Loucy (cell line): ENCODE measurements around the gene ATP8A2.

Experiments
- EZH2phosphoT487 ChIP-seq: fragments of 200-600 bp; IDR thresholded peaks from 2 replicates; pipeline ENCODE4 v1.6.1; 2018; ENCODE audit warnings: antibody characterized with exemption, mild to moderate bottlenecking, moderate library complexity, borderline replicate concordance
- TF ChIP-seq, protein P1 (sequence below): fragments of 200-600 bp; sonication (generic); conservative IDR thresholded peaks from 2 replicates; pipeline ENCODE4 v1.5.1; 2014; ENCODE audit warnings: mild to moderate bottlenecking, antibody characterized with exemption, low read length

DNA sequence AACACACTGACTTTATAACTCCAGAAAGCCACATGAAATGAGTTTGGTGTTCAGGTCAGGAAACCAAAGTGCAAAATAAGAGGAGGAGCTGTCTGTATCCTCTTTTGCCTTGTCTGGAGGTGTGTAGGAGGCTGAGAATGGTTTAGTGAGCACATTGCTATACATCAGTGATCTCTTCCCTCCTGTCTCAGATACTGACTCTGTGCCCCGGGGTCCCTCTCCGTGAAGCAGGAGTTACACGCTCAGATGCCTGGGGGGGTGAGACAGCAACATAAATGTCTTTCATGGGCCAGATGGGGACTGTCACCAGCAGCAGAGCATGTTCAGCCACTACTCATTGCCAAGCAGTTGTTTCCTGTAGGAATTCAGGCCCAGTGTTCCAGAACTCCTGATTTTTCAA, 285.4 kb downstream of the ATP8A2 start:
- TF ChIP-seq, protein P1, sequence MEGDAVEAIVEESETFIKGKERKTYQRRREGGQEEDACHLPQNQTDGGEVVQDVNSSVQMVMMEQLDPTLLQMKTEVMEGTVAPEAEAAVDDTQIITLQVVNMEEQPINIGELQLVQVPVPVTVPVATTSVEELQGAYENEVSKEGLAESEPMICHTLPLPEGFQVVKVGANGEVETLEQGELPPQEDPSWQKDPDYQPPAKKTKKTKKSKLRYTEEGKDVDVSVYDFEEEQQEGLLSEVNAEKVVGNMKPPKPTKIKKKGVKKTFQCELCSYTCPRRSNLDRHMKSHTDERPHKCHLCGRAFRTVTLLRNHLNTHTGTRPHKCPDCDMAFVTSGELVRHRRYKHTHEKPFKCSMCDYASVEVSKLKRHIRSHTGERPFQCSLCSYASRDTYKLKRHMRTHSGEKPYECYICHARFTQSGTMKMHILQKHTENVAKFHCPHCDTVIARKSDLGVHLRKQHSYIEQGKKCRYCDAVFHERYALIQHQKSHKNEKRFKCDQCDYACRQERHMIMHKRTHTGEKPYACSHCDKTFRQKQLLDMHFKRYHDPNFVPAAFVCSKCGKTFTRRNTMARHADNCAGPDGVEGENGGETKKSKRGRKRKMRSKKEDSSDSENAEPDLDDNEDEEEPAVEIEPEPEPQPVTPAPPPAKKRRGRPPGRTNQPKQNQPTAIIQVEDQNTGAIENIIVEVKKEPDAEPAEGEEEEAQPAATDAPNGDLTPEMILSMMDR: no peak
- no peak for TF ChIP-seq EZH2phosphoT487
